D721Med (cell line): ENCODE data around the gene ZNF25.

Experiments used
- DNase-seq: peaks from one replicate; pipeline ENCODE4 v3.0.0; 2011; ENCODE audit warnings: low spot score; ENCODE audit not compliant: insufficient read length
- FAIRE-seq: peaks from 2 replicates; lab custom pipeline; 2011; peaks lifted over from hg19 to GRCh38; lab: Jason Lieb, UNC
- TF ChIP-seq, protein P1 (sequence below): IDR thresholded peaks from 2 replicates; pipeline ENCODE4 v1.5.1; 2012; ENCODE audit warnings: mild to moderate bottlenecking, control low read depth; ENCODE audit not compliant: insufficient read depth; ENCODE audit errors: missing control alignments

The ZNF25 gene

DNA sequence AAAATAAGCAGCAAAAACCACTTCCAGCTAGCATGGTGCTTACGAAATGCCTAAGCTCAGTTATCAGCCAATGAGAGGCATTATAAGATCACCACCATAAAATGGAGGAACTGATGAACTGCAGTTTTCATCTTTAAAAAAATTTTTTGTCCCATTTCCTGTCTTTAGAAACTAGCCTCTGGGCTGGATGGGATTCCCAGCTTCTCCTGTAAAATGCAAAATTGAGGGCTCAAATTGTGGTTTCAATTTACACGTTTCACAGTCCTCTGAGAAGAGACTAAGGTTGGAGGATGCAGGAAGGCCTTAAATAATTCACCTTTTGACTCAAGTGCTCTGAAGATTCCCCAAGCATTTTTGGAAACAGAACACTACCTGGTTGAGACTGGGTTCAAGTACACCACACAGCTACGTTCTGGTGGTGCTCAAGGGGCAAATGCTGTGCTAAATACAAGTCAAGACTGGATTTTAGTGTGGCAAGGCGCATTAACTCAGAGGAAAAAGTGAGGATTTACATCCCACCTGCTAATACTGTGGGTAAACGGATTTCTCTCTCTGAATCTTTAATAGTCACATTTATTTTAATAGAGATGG is 951 bp downstream of the ZNF25 start:
- TF ChIP-seq, protein P1, sequence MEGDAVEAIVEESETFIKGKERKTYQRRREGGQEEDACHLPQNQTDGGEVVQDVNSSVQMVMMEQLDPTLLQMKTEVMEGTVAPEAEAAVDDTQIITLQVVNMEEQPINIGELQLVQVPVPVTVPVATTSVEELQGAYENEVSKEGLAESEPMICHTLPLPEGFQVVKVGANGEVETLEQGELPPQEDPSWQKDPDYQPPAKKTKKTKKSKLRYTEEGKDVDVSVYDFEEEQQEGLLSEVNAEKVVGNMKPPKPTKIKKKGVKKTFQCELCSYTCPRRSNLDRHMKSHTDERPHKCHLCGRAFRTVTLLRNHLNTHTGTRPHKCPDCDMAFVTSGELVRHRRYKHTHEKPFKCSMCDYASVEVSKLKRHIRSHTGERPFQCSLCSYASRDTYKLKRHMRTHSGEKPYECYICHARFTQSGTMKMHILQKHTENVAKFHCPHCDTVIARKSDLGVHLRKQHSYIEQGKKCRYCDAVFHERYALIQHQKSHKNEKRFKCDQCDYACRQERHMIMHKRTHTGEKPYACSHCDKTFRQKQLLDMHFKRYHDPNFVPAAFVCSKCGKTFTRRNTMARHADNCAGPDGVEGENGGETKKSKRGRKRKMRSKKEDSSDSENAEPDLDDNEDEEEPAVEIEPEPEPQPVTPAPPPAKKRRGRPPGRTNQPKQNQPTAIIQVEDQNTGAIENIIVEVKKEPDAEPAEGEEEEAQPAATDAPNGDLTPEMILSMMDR = no peak
- DNase-seq = no peak
- FAIRE-seq = no peak

DNA sequence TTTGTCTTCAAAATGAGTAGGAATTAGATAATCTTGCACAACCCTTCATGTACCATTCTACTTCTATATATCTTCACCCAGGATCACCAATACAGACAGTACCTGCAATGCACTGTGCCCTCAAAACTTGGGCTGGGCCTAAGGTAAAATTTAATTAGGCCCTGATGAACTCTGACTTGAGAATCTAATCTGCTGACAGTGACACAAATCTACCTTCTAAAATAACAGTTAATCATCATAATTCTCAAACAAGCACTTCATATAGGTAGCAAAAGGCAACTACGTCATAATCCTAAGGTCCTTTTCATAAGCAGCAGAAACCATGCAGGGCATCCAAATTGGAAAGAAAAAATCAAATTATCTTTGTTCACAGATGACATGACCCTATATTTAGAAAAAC is 4.1 kb downstream of the ZNF25 start:
- TF ChIP-seq, protein P1 = no peak
- DNase-seq = no peak
- FAIRE-seq = no peak

DNA sequence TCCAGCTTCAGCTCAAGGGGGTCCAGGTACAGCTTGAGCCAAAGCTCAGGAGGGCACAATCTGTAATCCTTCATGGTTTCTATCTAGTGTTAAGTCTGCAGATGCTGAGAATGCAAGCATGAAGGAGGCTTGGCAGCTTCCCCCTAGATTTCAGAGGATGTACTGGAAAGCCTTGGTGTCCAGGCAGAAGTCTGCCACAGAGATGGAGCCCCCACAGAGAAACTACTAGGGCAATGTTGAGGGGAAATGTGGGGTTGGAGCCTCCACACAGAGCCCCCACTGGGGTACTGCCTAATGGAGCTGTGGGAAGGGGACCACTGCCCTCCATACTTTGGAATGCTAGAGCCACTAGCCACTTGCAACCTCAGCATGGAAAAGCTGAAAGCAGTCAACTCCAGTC is 11.4 kb downstream of the ZNF25 start:
- DNase-seq (no peak), FAIRE-seq (no peak)
- TF ChIP-seq, protein P1 = no peak

DNA sequence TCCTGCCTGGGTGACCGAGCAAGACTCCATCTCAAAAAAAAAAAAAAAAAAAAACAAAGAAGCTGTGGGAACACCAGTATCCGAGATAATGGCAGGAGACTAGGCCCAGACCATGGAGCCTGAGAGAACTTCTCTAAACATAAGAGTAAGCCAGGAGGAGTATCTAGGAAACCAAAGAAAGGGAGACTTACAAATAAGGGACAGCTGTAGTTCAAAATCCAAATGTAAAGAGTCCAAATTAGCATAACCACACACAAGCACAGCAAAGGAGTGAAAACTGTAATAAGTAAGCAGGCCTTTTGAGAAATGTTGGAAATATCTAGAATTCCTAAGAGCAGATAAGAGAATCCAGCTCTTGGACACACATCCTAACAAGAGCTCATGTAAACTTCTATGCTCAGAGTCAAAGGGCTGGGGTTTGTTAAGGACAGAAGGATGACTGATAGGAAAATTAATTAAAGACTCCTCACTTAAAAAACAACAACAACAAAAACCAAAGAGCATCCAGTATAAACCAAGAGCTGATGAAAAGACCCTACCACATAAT is 15.8 kb downstream of the ZNF25 start:
- DNase-seq = no peak
- TF ChIP-seq, protein P1 = no peak
- FAIRE-seq = no peak

DNA sequence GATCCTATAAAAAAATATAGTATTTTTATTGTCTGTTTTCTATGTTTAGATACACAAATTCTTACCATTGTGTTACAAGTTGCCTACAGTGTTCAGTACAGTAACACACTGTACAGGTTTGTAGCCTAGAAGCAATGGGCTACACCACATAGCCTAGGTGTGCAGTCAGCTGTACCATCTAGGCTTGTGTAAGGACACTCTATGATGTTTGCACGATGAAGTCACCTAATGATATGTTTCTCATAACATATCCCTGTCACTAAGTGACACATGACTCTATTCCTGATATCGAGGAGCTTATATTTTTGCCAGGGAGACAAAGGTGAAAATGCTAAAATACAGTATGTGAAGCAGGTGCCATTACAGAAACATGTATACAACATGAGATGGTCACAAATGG is 18.6 kb downstream of the ZNF25 start:
- FAIRE-seq (no peak), DNase-seq (no peak)
- TF ChIP-seq, protein P1 = no peak

DNA sequence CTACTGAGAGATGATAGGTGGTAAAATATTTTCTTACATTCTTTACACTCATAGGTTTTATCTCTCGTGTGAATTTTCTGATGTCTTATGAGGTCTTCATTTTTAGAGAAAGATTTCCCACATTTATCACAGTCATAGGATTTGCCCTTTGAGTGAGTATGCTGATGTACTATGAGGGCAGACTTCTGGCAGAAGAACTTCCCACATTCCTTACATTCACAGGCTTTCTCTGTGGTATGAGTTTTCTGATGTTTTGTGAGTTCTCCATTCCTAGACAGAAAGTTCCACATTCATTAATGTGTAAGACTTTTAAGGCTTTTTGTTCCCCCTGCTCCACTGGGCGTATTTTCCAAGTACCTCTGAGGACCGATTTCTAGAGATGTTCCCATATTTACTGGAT is 23.5 kb downstream of the ZNF25 start:
- DNase-seq (no peak), FAIRE-seq (no peak)
- TF ChIP-seq, protein P1 = no peak

DNA sequence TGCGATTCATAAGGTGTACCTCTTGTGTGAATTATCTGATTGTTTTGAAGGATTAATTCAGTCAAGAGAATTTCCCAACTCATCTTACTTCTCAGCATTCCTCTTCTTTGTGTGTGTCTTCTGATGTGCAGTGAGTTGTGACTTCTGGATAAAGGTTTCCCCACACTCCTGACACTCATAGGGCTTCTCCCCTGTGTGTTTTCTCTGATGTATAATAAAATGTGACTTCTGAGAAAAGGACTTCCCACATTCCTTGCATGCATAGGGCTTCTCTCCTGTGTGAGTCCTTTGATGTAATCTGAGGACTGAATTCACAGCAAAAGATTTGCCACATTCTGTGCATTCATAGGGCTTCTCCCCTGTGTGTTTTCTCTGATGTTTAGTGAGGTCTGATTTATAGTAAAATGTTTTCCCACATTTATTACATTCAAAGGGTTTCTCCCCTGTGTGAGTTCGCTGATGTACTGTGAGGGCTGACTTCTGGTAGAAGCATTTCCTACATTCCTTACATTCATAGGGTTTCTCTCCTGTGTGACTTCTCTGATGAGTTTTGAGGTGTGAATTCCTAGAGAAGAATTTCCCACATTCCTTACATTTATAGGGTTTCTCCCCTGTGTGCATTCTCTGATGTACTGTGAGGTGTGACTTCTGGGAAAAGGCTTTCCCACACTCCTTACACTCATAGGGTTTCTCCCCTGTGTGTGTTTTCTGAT is 24.2 kb downstream of the ZNF25 start:
- TF ChIP-seq, protein P1 = no peak
- no peak for FAIRE-seq
- no peak for DNase-seq
